Vagina (tissue), 2 donors: ENCODE data around the gene JAM3. TPM values are rescaled to one million over a fixed set of nuclear protein-coding genes. Genes with fewer than 3 reads are reported as not detected.

Experiments used
- DNase-seq, 2 donors: peaks; one replicate each; pipeline ENCODE4 v3.0.0-alpha.2; 2017; ENCODE audit errors: extremely low spot score in 2 of 2
- H3K27ac ChIP-seq: fragments of 200-600 bp; sonication (generic); one replicate; pipeline ENCODE4 v1.5.1; 2019
- H3K27me3 ChIP-seq: fragments of 200-600 bp; sonication (generic); one replicate; pipeline ENCODE4 v1.5.1; 2019
- H3K36me3 ChIP-seq, 2 donors: fragments of 200-600 bp; sonication (generic); one replicate each; pipeline ENCODE4 v1.5.1; 2017 to 2019
- H3K4me1 ChIP-seq: fragments of 200-600 bp; sonication (generic); one replicate; pipeline ENCODE4 v1.5.1; 2019
- H3K4me3 ChIP-seq, 2 donors: fragments of 200-600 bp; sonication (generic); 1 replicate in 1 of 2; 2 replicates in 1 of 2; pipeline ENCODE4 v1.5.1; 2016 to 2019
- H3K9me3 ChIP-seq: fragments of 200-600 bp; sonication (generic); one replicate; pipeline ENCODE4 v1.5.1; 2019
- CTCF ChIP-seq, 3 experiments: fragments of 450-650 bp in 2 of 3; fragments of 200-600 bp in 1 of 3; sonication (generic) in 1 of 3; IDR thresholded peaks; one replicate each; pipeline ENCODE4 v1.5.1; 2017 to 2019; ENCODE audit warnings: antibody characterized with exemption in 3 of 3, mild to moderate bottlenecking in 2 of 3, moderate library complexity in 2 of 3
- POLR2A ChIP-seq, 2 donors: fragments of 450-650 bp; IDR thresholded peaks; one replicate each; pipeline ENCODE4 v1.6.1; 2017; ENCODE audit warnings: antibody characterized with exemption in 2 of 2, mild to moderate bottlenecking in 2 of 2, moderate library complexity in 2 of 2
- POLR2AphosphoS5 ChIP-seq, 2 donors: sonication (generic); formaldehyde crosslinking; IDR thresholded peaks; one replicate each; pipeline ENCODE4 v1.9.0; 2017; ENCODE audit warnings: antibody characterized with exemption in 2 of 2, mild to moderate bottlenecking in 2 of 2, low read depth in 1 of 2; ENCODE audit not compliant: insufficient read depth in 1 of 2
- intact Hi-C: fragments of 100-400 bp; cut with DNase I; formaldehyde crosslinking; loops from one replicate; pipeline ENCODE4 v1.15.1; 2023
- total RNA-seq: library from RNA; depleted of rRNA; stranded (reverse); fragments of >200 nt; gene quantifications from one replicate; pipeline ENCODE4 v1.2.3, GENCODE V29; 2016

The JAM3 gene
- total RNA-seq, 1 donor from 2014 or later = 31.7 TPM

GRCh38 chr11:134024420-134025081 lies 44.3 kb upstream of the JAM3 start:
- no peaks in the 10 kb centered on the region for H3K27me3 ChIP-seq
- TF ChIP-seq POLR2AphosphoS5 (IDR thresholded peaks at IDR 0.05; ENCODE audit: insufficient read depth in 1 of 2, low read depth in 1 of 2) (no peak), POLR2A (IDR thresholded peaks at IDR 0.05) (no peak), CTCF (IDR thresholded peaks at IDR 0.05) (no peak)
- H3K4me3 ChIP-seq = no peak overlapping the region
- H3K36me3 ChIP-seq = no peaks in the 10 kb centered on the region
- intact Hi-C loops = no loop called here
- no peak for DNase-seq
- H3K27ac ChIP-seq = no peak overlapping the region
- H3K9me3 ChIP-seq = no peaks in the 10 kb centered on the region
- no peaks in the 10 kb centered on the region for H3K4me1 ChIP-seq

DNA sequence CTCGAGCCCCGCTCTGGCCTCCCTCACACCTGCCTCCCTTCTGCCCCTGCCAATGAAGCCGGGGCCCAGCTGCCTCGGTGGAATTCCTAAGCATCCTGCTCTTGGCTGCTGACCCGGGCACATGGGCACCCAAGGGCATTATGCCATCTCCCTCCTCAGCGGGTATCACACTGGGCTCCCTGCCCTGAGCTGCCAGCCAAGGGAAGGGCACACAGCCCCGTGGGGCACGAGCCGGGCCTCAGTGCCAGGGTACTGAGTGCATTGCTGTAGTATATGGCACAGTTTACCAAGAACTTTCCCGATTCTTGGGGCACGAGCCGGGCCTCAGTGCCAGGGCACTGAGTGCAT lies 43.8 kb upstream of the JAM3 start:
- H3K27ac ChIP-seq = no peak overlapping the region
- no peak for DNase-seq
- no peaks in the 10 kb centered on the region for H3K4me1 ChIP-seq
- H3K27me3 ChIP-seq = no peaks in the 10 kb centered on the region
- H3K4me3 ChIP-seq = no peak overlapping the region
- TF ChIP-seq POLR2AphosphoS5 (IDR thresholded peaks at IDR 0.05; ENCODE audit: insufficient read depth in 1 of 2, low read depth in 1 of 2) (no peak), CTCF (IDR thresholded peaks at IDR 0.05) (no peak), POLR2A (IDR thresholded peaks at IDR 0.05) (no peak)
- no peaks in the 10 kb centered on the region for H3K9me3 ChIP-seq
- H3K36me3 ChIP-seq = no peaks in the 10 kb centered on the region
- intact Hi-C loops = no loop called here

- Histone ChIP-seq H3K36me3 (no peaks in the 10 kb centered on the region), H3K27me3 (no peaks in the 10 kb centered on the region), H3K4me3 (no peak overlapping the region), H3K9me3 (no peaks in the 10 kb centered on the region), H3K4me1 (no peaks in the 10 kb centered on the region), H3K27ac (no peak overlapping the region)
- no peak for DNase-seq
- intact Hi-C loops = no loop called here
- TF ChIP-seq POLR2AphosphoS5 (IDR thresholded peaks at IDR 0.05; ENCODE audit: insufficient read depth in 1 of 2, low read depth in 1 of 2) (no peak), POLR2A (IDR thresholded peaks at IDR 0.05) (no peak), CTCF (IDR thresholded peaks at IDR 0.05) (no peak)
These were observed 42.1 kb upstream of the JAM3 start for GRCh38 chr11:134026655-134027343.

DNA sequence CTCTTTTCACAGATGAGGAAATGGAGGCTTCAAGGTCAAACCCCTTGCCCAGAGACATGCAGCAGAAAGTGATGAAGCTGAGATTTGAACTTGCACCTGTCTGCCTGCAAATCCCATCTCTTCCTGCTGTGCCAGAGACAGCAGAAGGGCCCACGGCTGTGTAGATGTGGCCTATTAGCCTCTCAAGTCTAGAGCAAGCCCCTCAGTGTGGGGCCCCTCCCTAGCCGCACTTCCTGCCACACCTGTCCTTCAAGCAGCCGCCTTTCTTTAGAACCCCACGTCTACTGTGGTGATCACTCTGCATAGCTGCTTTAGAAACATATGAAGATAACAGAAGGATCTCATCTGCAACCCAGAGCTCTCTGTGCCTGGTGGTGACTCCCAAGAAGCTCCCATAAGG lies 41.2 kb upstream of the JAM3 start:
- Histone ChIP-seq H3K4me3 (no peak overlapping the region), H3K4me1 (peaks cover 3% of the 10 kb centered on the region), H3K36me3 (no peaks in the 10 kb centered on the region), H3K9me3 (no peaks in the 10 kb centered on the region), H3K27ac (no peak overlapping the region), H3K27me3 (no peaks in the 10 kb centered on the region)
- TF ChIP-seq POLR2A (IDR thresholded peaks at IDR 0.05) (no peak), CTCF (IDR thresholded peaks at IDR 0.05) (no peak), POLR2AphosphoS5 (IDR thresholded peaks at IDR 0.05; ENCODE audit: insufficient read depth in 1 of 2, low read depth in 1 of 2) (no peak)
- intact Hi-C loops = no loop called here
- no peak for DNase-seq

DNA sequence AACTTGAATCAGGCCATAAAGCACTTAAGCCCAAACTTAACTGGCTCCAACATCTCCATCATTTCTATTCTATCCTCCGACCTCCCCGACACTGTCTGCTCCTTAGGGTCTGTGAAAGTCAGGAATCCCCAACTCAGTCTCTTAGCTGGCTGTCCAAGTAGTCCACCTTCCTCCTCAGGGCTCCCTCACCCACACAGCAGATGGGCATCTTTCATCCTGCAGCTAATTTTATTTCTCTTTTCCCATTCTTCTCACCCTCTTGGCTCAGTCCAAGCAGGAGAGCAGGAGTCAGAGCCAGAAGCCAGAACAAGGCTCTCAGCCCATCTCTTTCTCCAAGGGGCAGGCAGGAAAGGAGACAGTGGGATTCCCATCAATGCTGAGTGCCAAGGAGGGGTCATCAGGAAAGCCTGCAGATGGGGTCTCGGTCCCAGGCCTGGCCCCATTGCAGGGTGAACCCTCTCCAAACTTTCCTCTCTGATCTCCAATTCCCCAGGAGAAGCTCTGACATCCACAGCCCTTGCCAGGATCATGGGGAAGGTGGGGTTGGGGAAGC lies 40.4 kb upstream of the JAM3 start:
- no peak overlapping the region for H3K4me3 ChIP-seq
- H3K9me3 ChIP-seq = no peaks in the 10 kb centered on the region
- TF ChIP-seq POLR2AphosphoS5 (IDR thresholded peaks at IDR 0.05; ENCODE audit: insufficient read depth in 1 of 2, low read depth in 1 of 2) (no peak), CTCF (IDR thresholded peaks at IDR 0.05) (no peak), POLR2A (IDR thresholded peaks at IDR 0.05) (no peak)
- no peak overlapping the region for H3K27ac ChIP-seq
- no peaks in the 10 kb centered on the region for H3K36me3 ChIP-seq
- DNase-seq = no peak
- peaks cover 11% of the 10 kb centered on the region for H3K4me1 ChIP-seq
- intact Hi-C loops = no loop called here
- H3K27me3 ChIP-seq = no peaks in the 10 kb centered on the region
